NOMO-1 treated with DMSO at 0.1 percent for 48 hours (cell line): ENCODE measurements around the gene DLEU7.

Source experiments
- DNase-seq: peaks from one replicate; lab custom pipeline; 2025; ENCODE audit not compliant: unreplicated experiment; lab: John Stamatoyannopoulos, UW

Gene DLEU7

DNA sequence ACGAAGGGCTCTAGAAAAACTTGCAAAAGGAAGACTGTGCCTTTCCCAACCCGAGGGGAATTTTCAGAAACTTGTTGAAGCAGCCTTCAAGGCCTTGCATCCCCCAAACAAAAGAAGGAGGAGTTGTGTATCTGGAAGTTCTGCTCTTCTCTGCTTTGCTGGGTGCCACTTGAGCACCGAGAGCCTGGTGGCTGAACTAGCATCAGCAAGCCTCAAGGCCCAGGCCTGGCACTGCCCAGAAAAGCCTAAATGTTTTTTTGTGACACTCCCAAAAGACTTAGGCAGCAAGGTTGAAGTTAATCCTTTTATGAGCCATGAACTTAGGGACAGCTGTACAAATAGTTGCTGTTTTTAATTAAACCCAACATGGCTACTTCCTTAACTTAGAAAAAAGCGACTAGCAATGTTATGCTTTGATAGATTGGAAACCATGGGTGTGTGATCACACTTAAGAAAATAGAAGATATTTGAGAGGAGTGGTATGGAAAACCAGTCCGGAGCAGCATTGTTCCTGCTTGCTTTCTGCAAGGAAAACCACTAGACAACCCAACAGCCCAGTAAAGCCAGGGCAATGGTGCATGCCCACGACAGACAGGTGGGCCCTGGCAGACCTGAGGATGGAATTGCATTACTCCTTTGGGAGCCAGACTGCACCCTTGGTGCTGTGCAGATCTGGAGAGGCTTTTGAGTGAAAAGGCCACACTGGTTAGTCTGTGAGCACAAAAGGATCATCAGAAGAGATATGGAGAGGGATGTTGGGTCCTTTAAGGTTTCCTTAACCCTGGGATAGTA is 788 bp upstream of the DLEU7 start:
- DNase-seq = no peak

DNA sequence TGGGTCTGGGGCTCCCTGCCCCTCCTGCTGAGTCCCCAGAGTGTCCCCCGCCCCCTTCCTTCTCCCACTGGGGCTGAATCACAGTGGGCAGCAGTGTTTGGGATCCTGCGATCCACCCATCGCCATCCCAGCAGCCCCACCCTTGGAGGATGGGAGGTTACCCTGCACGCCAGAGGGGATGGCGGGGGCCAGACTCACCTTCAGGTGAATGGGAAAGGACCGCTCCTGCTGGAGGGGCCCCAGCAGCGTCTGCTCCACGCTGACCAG is 569 bp downstream of the DLEU7 start:
- no peak for DNase-seq

DNA sequence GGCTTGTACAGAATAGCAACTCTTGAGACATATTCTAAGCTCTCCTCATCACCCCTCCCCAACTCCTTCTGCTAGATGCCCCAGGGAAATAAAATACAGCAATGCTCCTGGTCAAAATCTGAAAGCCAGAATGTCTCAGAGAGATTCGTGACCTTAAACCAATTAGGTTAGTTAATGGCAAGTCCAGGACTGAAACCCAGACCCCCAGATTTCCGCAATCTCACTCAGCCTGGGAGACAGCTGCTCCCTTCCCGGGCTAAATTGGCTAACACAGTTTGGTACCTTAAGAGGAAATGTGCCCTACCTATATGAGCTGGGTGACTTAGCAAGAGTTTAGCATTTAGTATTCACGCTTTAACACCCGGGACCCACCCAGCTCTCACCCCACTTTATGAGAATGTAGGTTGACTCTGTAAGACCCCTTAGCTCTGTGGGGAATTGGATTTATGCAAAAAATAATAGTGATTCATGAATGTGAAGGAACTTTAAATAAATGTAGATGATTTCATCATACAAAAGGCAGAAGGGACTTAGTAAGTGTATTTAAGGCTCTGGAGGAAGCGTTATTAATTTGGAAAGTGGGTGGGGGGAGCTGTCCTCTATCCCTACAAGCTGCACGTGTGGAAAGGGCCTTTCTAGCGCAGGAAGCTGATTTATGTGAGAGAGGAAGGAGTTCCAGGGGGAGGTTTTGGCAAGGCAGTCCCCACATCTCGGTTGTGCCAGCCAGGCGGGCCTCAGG is 1.1 kb downstream of the DLEU7 start:
- no peak for DNase-seq

DNA sequence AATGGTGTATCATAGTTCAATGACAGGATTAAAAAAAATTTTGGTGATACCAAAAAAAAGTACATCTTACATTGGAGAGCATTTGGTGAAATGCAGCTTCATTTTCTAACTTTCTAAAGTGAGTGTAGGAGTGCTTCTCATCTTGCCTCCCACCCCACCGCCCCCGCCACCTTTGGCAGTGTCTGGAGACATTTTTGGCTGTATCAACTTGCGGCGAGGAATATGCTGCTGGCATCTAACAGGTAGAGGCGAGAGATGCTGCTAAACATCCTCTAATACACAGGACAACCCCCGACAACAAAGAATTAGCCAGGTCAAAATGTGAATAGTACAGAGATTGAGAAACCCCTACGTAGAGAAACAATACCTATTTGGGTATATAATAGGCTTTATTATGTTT is 1.7 kb downstream of the DLEU7 start:
- DNase-seq = no peak

DNA sequence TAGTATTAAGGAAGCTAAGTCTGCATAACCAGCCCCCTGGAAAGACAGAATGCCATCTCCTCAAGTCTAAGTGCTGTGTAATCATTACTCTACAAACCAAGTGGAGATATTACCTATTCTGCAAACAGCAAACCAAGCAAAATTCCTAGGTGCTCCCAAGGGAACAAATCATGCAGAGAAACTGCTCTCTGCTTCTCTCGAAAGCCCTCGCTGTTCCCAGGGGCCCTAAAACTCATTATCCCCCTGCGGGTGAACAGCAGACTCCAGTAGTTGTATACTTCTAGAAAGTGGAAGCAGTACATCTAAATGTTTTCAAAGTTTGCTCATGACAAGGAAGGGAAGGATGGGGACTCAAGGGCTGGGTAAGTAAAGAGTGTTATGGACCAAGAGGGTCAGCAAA is 3.2 kb downstream of the DLEU7 start:
- no peak for DNase-seq

DNA sequence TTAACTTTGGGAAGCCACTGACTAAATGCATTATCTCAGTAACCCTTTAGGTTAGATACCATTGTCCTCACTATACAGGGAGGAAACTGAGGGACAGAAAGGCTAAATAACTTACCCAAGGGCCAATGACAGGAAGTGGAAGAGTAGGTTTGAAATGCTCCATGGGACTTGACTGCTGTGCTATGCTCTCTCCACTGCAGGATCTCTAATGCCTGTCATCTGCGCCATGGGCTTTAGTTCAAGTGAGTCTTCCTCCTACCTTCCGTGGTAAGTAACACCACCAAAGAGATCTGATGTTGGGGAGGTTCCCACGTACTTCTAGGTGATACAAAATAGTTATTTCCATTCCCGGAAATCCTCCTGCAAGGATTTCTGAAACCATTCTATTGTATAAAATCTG is 3.7 kb downstream of the DLEU7 start:
- DNase-seq = no peak

DNA sequence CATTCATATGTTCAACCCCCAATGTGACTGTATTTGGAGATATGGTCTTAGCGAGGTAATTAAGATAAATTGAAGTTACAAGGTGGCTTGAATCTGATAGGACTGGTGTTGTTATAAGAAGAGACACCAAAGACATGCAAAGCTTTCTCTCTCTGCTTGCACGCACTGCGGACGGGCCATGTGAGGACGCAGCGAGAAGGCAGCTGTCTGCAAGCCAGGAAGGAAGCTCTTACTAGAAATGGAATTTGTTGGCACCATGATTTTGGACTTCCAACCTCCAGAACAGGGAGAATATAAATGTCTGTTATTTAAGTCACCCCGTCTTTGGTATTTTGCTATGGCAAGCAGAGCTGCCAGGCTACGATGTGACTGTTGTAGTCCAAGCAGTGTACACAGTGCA is 4.8 kb downstream of the DLEU7 start:
- no peak for DNase-seq

DNA sequence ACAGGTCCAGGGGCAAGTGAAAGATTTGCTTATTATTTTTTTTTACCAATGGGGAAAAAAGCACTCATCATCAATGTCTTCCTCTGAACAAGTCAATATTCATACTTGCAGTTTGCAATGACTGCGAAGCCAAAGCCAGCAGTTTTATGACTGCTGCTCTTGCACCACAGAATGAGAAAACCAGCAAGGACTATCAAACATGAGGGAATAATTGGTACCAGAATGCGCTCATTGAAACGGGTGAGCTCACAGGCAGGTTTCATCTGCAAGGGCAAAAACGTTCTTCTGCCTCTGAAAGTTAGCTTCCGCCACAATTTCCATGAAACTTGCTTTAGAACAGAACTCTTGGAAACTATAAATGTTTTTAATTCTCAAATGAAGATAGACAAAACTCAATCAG is 5.5 kb downstream of the DLEU7 start:
- no peak for DNase-seq

DNA sequence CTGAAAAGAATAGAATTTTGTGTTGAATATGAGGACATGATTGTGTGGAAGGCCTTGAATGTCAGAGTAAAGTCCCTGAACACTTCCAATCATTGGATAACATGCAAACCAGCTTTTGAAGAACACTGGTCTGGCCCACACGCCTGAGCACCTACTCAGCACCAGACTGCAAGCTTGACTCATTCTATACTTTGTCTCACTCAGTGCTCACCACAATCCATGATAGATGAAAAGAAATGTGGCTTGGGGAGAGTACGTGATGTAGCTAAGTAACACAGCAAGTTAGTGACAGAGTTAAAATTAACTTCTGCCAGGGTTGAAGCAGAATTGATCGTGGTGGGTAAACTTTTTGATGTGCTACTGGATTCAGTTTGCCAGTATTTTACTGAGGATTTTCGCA is 12.0 kb downstream of the DLEU7 start:
- no peak for DNase-seq

DNA sequence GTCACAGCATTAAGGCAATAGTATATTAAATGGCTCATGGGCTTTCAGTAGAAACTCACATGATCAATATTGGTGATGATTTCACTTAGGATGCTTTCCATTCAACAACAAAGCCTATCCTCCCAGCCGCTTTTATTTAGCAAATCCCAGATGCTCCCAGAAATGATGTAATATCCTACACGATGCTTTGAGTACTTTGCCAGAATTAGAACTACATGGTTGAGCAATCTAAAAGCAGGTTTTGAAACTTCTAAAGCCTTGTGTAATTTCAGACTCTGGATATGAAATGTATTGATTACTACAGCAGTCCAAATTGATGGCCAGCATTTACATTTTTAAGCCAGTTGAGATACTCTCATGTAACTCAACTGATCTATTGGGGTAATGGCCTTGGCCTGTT is 13.6 kb downstream of the DLEU7 start:
- peak; percentile 51 for DNase-seq

DNA sequence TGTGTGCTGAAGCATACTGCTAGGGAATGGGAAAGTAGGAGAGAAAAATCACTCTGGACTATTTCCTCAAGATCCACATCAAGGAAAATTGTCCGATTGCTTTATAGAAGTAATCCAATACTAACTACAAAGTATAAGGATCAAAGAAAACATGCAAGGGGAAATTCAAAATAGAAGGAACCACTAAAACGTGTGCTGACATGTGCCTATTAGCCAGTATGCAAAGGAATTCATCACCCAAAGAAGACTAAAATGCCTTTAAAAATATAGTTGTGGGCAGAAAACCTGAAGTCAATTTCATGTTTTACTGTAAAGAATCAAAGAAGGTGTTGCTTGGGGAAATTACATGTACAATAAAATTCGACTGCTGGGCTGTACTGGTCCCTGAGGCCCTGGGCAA is 14.3 kb downstream of the DLEU7 start:
- DNase-seq = no peak

DNA sequence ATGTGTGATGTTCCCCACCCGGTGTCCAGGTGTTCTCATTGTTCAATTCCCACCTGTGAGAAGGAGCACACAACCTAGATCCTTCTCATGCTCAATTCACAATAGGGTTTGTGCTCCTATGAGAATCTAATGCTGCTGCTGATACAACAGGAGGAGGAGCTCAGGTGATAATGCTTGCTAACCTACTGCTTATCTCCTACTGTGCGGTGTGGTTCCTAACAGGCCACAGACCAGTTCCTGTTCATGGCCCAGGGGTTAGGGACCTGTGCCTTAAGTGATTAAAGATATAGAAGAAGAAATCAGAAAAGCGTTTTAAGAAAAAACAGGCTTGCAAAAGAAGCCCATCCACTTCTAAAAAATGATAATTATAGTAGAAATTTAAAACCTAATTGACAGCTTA is 17.5 kb downstream of the DLEU7 start:
- no peak for DNase-seq

DNA sequence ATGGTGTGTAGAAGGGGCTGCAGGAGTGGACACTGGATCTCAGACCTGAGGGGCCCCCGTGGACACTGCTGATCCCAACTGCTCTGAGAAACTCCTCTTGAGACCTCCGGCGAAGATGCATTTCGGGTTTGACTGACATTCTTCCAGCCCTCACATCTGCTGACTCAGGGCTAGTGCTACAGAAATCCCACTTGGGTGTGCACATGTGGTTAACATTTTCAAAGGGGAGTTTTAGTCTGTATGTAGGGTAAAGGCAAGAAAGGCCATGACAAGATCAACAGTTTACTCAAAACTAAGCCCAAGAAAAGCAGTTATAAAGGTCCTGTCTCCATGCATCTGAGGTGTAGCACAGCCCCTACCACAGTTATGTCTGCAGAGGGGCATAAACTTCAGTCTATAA is 31.2 kb downstream of the DLEU7 start:
- no peak for DNase-seq

DNA sequence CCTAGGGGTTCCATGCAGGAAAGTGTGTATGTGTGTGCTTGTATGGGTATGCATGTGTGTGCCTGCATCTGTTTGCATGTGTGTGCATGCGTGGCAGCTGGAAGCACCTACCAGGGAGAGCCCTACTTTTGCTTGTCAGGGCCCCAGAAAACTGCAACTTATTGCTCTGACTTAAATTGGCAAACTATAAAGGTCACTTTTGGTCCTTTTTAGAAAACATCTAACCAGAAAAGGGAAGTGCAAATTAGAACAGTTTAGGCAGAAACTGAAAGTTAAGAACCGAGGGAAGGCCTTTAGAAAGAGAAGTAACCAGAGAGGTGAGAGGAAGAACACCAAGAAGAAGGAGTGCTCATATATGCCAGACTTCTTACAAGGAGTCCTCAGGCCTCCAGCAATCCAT is 32.5 kb downstream of the DLEU7 start:
- peak; percentile 97 for DNase-seq

DNA sequence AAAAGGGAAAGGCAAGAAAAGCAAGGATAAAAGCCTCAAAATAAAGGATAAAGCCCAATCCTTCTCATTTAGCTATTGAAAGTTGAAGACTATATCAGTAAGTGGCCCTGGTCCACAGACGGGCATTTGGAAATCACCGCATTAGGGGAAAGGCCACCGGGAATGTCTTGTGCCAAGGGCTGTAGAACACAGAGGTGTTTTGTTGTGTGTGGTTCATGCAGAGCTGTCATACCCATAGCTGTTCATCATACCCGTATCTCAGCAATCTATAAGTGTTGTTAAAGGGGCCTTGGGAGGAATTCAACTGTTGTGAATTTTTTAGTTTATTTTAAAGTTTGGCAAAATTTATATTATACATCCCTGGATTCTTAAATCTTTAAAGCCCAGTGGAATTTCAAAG is 33.0 kb downstream of the DLEU7 start:
- no peak for DNase-seq

DNA sequence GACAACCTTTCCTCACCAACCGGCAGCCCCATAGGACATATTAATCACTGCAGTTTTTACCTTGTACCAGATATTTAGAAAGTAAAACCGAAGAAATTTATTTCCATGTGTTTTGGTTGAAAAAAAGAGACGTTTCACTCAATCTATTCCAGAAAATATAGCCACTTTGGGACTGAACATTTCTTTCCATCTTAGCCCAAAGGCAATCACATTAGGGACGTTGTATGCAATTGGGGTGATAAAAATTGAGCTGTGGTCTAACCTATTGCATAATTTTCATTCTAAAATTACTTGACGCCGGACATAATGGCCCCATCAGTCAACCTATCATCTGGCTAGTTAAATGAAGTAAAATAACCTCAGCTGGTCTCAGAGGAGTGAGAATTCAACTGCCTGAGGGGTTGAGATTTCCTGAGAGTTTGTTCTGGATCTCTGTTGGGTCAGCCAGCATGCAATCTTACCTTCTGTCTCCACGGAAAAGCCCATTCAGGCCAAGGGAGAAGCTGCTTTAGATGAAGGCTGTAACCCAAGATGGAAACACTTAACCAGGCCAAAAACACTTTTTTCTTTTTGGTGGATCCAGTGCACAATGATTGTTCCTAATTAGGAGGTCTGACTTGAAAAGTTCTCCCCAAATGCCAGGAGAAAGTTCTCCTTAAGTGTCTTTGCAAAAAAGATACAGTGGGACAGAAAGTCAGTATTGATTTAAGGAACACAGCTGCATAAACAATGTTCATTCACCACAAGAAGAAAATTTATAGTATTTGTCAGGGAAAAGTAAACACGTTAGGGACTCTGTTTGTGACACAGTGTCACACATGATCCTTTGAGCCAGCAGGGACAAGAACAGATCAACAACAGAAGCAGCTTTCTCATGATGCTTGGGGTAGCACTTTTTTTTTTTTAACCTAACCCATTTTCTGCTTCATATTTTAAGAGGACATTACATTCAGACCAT is 34.1 kb downstream of the DLEU7 start:
- peak; percentile 85 for DNase-seq

DNA sequence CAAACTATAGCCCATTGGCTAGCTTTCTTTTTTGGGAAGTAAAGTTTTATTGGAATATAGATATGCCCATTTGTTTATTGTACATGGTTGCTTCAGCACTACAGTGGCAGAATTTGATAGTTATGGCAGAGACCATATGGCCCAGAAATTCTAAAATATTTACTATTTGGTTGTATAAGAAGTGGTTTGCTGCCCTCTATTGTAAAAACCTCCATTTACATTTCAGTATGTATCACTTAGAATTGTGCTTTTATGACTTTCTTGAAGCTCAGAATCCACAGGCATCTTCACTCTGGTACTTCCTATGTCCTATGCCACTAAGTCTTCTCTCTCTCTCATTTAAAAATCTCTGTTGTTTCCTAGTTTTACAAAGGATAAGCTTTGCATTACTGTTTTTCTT is 37.7 kb downstream of the DLEU7 start:
- peak; percentile 49 for DNase-seq

DNA sequence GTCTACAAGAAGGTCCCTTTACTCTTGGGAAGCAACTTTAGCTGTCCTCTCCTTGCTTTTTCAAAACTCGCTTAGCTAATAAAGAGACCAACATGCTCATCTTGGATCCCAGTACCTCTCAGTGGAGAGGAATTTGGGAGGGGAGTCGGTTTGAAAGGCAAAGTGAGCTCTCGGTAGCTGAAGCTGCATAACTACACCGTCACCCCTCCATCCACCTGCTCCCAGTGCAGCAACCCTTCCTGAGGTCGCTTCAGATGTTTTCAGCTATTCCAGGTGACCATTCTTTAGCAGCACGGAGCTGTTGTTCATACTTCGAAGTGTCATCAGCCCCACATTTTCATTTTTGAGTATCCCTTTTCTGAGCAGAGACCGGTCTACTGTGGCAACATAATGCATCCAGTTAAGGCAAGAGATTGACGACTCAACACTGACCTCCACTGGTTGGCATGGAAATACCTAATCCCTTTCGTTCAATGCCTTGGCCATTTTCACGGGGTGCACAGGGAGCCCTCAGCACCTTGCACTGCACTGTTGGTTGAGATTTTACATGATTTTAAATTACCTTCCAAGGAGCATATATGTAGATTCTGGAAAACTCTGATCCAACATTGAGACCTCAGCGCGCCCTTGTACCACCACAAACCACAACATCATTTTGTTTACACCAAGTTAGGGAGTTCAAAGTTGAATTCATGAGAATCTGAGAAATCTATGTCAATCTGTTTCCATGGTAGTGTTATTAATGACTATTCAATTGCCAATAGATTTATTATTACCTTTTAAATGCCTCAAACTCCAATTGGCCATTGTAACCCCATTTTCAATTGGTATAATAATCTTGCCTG is 42.2 kb downstream of the DLEU7 start:
- peak; percentile 84 for DNase-seq

DNA sequence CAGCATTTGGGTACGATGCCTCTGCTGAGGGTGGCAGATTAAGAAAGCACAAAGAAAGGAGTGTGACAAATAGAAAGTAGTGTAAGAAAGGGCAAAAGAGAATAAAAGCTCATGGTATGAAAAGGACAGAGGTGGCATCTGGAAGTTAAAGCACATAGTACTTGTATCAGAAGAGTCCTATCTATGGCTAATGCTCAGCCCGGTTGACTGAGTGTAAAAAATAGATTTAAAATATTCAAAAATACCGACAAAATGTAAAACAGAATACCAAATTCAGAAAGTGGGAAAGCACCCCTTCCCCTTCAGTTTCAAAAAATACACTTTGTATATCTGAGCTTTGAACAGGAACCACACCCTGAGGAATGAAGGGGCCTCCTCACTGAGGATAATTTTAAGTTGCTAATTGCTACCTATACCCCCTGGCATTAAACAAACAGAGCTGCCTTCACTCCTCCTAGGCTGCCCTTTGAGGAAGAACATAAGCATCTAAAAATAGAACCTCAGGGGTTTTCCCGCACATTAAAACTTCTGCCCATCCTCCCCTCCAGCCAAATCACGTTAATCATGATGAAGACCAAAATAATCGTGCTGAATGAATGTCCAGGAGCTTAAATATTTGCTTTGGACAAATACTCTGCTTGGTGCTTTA is 43.3 kb downstream of the DLEU7 start:
- peak; percentile 17 for DNase-seq

DNA sequence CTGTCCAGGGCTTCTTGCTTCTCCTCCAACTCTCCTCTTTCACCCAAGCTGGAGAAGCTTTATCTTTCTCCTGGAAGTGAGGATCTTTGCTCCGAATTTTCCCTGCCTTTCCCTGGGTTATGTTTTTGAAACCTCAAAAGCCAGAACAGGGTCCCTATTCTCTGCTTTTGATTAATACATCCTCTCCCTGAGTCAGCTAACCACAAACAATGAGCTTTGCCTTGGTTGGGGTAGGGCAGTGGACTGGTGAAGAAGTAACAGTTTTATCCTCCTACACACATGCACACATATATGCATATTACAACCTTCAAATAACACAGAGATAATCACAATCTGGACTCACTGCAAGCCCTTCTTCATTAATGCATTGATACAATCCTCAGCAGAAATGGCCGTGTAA is 44.6 kb downstream of the DLEU7 start:
- no peak for DNase-seq
